Measurements from ENCODE around the gene CRYBG3.

The CRYBG3 gene

GRCh38 chr3:97939401-97939800 is 117.6 kb downstream of the CRYBG3 start:
- no peak for DNase-seq (ENCODE audit: extremely low read depth in 1 of 2, low read depth in 1 of 2)

DNA sequence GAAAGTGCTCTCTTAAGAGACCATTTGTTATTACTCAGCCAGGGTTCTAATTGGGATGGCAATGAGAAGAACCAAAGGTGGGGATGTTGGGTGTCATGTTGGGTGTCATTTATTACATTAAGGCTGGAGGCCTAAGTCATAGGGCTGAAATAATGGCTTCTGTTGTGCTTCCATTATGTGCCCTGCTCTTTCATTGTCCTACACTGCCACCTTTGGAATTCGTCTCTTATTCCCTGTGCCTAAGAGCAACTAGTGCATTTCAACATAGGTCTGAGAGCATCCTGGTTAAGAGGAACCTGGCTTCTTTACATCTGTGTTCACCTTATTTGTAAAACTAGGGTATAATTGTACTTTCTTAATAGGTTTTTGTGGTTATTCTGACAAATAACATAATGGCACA is 118.2 kb downstream of the CRYBG3 start:
- DNase-seq (ENCODE audit: extremely low read depth in 1 of 2, low read depth in 1 of 2) = no peak

DNA sequence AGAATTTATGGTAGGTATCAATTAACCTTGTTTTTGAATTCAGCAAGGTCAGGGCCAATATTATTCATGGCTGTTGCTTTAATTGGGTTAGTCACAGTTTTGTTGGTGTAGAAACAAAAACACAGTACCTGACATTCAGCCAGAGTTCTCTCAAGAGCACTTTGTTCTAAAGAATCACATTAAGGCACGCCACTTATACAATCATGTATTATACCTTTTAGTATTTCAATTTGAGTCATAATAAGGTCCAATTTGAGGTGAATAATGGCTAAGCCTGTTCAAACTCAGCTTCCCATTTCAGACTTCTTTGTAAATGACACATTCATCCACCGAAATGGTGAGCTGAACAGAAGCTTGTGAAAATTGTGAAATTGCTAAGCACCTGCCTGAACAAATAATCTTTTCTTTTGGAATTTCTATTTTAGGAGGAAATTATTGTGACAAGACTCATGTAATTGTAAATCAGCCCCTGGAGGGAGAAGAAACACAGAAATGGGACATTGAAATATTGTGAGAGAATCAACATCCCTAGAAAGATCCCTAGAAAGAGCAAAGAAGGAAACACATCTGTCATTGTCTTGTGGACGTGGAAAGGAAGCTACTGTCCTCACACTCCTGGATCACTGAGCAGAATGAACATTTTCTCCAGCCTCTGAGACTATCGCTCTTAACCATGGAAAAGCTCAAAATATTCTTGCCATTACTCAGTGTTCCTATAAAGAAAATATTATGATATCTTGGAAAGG is 121.2 kb downstream of the CRYBG3 start:
- DNase-seq (ENCODE audit: extremely low read depth in 1 of 2, low read depth in 1 of 2) = no peak

GRCh38 chr3:97948351-97949109 is 126.7 kb downstream of the CRYBG3 start:
- DNase-seq (ENCODE audit: extremely low read depth in 1 of 2, low read depth in 1 of 2) = no peak

DNA sequence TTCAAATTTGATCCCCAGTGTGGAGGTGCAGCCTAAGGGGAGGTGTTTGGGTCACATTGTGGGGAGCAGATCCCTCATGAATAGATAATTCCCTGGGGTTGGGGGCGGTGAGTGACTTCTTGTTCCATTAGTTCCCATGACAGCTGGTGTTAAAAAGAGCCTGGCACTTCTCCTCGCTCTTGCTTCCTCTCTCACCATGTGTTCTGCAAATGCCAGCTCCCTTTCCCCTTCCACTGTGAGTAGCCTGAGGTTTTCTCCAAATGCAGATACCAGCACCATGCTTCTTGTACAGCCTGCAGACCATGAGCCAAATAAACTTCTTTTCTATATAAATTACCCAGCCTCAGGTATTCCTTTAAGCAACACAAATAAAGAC is 127.3 kb downstream of the CRYBG3 start:
- DNase-seq (ENCODE audit: extremely low read depth in 1 of 2, low read depth in 1 of 2) = no peak

GRCh38 chr3:97949743-97950142 is 127.9 kb downstream of the CRYBG3 start:
- DNase-seq (ENCODE audit: extremely low read depth in 1 of 2, low read depth in 1 of 2) = no peak

- no peak for DNase-seq (ENCODE audit: extremely low read depth in 1 of 2, low read depth in 1 of 2)
These were observed 128.5 kb downstream of the CRYBG3 start for GRCh38 chr3:97950360-97950759.

- no peak for DNase-seq (ENCODE audit: extremely low read depth in 1 of 2, low read depth in 1 of 2)
These were observed 130.5 kb downstream of the CRYBG3 start for GRCh38 chr3:97952280-97952679.

GRCh38 chr3:97952872-97953271 is 131.1 kb downstream of the CRYBG3 start:
- no peak for DNase-seq (ENCODE audit: extremely low read depth in 1 of 2, low read depth in 1 of 2)

DNA sequence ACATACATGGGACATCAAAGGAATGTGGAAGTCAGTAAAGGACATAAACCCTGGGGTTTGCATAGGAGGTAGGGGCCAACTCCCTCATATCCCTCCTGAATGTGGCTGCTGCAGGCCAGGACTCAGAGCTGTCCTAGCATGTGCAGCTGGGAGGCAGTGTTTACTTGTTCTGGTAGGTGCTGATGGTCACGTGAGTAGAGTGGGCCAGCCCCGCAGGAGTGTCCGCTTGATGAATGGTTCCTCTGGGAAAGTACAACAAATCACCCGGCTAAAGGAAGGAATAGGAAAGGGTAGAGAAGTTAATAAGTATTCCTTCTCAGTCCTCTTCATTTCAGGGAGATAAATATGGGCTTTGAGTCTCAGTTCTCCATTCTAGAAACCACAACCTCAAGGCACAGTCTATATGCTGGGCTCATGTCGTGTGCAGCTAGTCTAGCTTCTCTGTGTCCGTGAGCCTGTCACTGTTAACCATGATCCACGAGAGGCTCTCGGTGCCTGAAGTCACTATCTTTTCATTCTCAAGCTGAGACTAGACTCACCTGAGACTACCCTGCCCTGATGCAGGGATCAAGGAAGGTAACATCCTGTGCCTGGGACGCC is 132.5 kb downstream of the CRYBG3 start:
- DNase-seq (ENCODE audit: extremely low read depth in 1 of 2, low read depth in 1 of 2) = no peak

- DNase-seq (ENCODE audit: extremely low read depth in 1 of 2, low read depth in 1 of 2) = no peak
These were observed 134.2 kb downstream of the CRYBG3 start for GRCh38 chr3:97956051-97956450.

DNA sequence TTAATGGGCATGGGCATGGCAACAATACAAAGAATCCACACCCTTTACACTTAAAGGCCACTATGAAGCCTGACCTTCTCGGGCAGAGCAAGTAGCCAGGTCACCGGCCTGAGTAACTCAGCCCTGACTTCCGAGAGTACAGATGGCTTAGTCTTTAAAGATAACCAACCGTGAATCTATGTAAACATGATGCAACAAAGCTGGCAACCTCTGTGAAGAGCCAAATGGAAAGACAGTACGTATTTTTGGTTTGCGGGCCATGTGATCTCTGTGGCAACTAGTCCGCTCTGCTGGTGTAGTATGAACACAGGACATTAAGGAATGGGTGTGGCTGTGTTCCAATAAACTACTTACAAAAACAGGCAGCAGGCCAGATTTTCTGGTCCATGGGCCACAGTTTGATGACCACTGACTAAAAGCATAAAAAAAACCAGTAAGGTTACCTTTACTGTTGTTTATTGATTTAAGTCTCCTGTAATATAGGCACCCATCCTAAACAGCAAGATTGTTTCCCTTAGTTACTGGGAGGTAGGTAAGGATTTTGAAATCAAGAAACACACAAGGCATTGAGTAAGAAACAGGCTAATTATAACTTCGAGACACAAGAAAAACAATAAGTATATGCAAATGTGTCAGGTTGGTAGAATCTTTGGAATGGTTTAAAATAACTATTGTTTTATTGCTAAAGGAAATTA is 136.0 kb downstream of the CRYBG3 start:
- no peak for DNase-seq (ENCODE audit: extremely low read depth in 1 of 2, low read depth in 1 of 2)

DNA sequence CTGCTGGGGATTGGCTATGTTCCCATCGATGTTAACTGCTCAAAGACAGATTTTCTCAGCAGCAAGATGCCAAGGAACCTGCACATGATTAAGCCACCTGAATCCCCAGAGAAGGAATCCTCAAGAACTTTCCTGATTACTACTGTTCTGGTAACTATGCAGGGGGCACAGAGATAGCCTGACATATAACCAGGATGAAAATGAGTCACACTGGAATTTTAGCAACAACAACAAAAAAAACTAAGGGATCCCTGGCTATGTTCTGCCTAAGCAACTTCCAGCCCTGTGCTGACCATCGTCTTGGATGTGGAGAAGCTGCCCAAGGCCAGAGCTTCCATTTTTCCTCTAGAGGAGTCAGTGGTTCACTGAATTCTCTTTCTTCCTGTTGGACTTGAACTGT is 136.6 kb downstream of the CRYBG3 start:
- no peak for DNase-seq (ENCODE audit: extremely low read depth in 1 of 2, low read depth in 1 of 2)

DNA sequence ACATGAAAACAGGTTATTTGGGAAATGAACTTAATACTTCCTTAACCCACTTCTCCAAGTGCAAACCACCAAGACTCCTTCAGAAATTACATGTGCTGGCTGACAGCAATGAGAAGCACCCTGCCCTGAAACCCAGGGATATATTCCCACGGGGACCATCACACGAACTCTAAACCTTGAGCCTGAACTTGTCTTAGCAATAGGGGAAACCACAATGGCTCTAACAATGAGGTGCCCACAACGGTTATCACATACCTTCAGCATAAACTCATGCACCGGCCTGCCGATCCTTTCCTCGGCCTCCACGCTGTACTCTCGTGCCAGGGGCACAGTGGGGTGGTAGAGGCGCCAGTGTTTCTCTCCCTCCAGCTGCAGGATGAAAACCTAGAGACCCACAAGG is 137.0 kb downstream of the CRYBG3 start:
- no peak for DNase-seq (ENCODE audit: extremely low read depth in 1 of 2, low read depth in 1 of 2)

DNA sequence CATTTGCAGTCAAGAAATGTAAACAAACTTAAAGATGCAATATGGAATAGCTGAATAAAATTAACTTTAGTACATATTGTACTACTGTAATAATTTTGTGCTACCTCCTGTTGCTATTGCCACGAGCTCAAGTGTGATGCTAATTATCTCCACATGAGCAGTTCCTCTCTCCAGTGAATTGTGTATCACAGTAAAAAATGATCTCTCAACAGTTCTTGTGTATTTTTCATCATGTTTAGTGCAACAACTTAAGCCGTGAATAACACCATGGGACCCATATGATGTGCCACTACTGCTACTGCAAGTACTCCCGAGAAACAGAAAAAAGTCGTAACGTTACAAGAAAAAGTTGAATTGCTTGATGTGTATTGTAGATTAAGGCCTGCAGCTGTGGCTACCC is 138.1 kb downstream of the CRYBG3 start:
- DNase-seq (ENCODE audit: extremely low read depth in 1 of 2, low read depth in 1 of 2) = no peak

- DNase-seq (ENCODE audit: extremely low read depth in 1 of 2, low read depth in 1 of 2) = no peak
These were observed 138.7 kb downstream of the CRYBG3 start for GRCh38 chr3:97960551-97960950.

- no peak for DNase-seq (ENCODE audit: extremely low read depth in 1 of 2, low read depth in 1 of 2)
These were observed 139.4 kb downstream of the CRYBG3 start for GRCh38 chr3:97960993-97961766.

DNA sequence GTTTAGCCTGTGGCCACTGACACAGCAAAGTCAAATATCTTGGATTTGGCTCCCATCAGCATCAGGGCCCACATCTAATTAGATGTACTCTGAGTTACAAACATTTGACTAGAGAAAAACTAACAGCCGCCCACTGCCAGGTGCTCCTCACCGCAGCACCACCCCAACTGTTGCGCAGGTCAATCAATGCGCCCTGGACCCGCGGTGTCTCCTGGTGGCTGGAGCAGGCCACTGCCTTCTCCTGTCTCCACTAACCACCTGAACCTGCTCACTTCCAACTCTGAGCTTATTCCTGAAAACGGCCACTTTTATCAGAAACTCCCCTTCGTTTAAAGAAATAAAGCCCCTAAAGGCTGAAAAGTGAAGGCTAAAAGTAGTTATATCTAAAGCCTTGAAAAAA is 146.2 kb downstream of the CRYBG3 start:
- no peak for DNase-seq (ENCODE audit: extremely low read depth in 1 of 2, low read depth in 1 of 2)

- no peak for DNase-seq (ENCODE audit: extremely low read depth in 1 of 2, low read depth in 1 of 2)
These were observed 146.6 kb downstream of the CRYBG3 start for GRCh38 chr3:97968376-97968775.

DNA sequence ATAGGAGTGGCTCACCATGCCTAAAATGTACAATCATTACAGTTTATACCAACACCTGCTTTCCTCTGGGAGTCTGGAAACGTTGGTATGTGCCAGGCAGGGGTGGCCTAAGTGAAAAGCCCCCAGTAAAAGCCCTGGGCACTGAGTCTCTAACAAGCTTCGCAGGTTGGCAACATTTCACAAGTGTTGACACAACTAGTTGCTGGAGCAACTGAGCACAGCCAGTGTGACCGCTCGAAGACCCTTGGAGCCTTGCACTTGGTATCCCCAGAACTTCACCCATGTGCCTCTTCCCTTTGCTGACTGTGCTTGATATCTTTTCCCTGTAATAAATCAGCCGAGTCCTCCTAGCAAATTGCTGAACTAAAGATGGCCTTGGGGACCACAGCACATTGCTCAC is 147.7 kb downstream of the CRYBG3 start:
- no peak for DNase-seq (ENCODE audit: extremely low read depth in 1 of 2, low read depth in 1 of 2)

DNA sequence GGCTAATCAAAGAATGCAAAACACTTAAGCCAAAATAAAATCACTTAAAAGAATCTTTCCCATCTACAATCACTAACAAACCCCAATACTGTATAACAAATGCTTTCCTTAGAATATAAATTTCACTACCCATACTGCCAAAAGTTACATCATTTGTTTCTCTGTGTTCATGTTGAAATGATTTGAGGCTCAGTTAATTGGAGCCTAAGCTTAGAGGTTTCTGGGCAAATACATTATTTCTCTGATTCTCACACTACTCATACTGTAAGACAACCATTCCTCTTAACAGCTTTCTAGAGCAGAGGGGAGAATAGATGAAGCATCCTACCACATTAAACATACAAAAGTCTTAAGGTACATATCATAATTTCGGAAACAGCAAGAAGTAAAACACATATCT is 148.3 kb downstream of the CRYBG3 start:
- DNase-seq (ENCODE audit: extremely low read depth in 1 of 2, low read depth in 1 of 2) = no peak
